ENCODE measurements around the gene RPL36.

RPL36 gene

DNA sequence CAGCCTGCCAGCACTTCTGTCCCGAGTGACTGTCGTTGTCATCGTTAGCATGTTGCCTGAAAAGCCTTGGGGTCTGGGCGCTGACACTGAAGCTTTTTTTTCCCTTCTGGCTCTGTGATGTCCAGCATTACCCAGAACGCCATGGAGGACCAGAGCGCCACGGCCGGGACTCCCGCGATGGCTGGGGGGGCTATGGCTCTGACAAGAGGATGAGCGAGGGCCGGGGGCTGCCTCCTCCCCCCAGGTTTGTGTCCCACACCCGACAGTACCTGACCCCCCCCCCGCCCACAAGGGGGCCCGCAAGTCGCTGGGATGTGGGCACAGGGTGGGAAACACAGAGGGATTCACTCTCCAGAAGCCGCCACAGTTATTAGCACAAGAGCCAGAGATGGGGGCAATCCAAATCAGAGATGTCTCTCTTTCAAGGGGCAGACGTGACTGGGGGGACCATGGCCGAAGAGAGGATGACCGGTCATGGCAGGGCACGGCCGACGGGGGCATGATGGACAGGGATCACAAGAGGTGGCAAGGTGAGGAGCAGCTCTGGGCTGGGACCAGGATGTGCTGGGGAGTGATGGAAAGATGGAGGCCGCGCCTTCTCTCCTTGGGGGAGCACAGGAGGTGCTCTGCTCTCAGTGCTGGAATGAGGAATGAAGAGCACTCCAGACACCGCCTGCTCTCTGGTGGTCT lies 23.0 kb upstream of the RPL36 start:
- H3K4me3 Mint-ChIP-seq: no peak overlapping the region
- no peaks in the 10 kb centered on the region for H3K9me3 Mint-ChIP-seq
- peaks cover 100% of the 10 kb centered on the region for H3K36me3 Mint-ChIP-seq
- no peak for ATAC-seq
- no peak for DNase-seq (ENCODE audit: low spot score in 2 of 2)
- peaks cover 5% of the 10 kb centered on the region for H3K4me1 Mint-ChIP-seq
- H3K27ac Mint-ChIP-seq: peak overlapping the region; percentile 61

DNA sequence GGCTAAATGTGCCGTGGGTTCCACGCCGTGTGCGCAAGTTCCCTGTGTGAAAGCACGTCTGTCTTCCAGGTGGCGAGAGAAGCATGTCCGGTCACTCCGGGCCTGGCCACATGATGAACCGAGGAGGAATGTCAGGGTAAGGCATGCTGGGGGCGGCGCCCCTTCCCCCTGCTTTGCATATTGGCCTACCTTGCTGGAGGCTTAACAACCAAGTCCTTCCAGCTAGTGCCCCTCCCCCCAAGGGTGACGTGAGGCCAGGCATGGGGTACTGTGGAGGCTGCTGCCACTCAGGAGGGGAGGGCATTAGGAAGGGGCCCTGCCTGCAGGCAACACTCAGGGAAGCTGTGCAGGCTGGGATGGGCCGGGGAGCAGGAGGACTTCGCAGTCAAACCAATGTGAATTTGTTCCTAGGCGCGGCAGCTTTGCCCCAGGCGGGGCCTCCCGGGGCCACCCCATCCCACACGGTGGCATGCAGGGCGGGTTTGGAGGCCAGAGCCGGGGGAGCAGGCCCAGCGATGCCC lies 22.3 kb upstream of the RPL36 start:
- peaks cover 99% of the 10 kb centered on the region for H3K36me3 Mint-ChIP-seq
- peaks cover 5% of the 10 kb centered on the region for H3K4me1 Mint-ChIP-seq
- DNase-seq (ENCODE audit: low spot score in 2 of 2): no peak
- peak overlapping the region; percentile 61 for H3K27ac Mint-ChIP-seq
- no peaks in the 10 kb centered on the region for H3K9me3 Mint-ChIP-seq
- ATAC-seq: no peak
- H3K4me3 Mint-ChIP-seq: no peak overlapping the region

GRCh38 chr19:5669212-5669611 lies 20.9 kb upstream of the RPL36 start:
- H3K27ac Mint-ChIP-seq: no peak overlapping the region
- peaks cover 5% of the 10 kb centered on the region for H3K4me1 Mint-ChIP-seq
- ATAC-seq (no peak), DNase-seq (ENCODE audit: low spot score in 2 of 2) (no peak)
- no peak overlapping the region for H3K4me3 Mint-ChIP-seq
- peaks cover 91% of the 10 kb centered on the region for H3K36me3 Mint-ChIP-seq
- no peaks in the 10 kb centered on the region for H3K9me3 Mint-ChIP-seq

- Mint-ChIP-seq H3K4me1 (peaks cover 5% of the 10 kb centered on the region), H3K27ac (no peak overlapping the region), H3K36me3 (peaks cover 67% of the 10 kb centered on the region), H3K4me3 (no peak overlapping the region), H3K9me3 (no peaks in the 10 kb centered on the region)
- ATAC-seq: no peak
- no peak for DNase-seq (ENCODE audit: low spot score in 2 of 2)
Observed at GRCh38 chr19:5671600-5671999, 18.5 kb upstream of the RPL36 start.

- Mint-ChIP-seq H3K27ac (peak overlapping the region; percentile 67), H3K4me3 (no peak overlapping the region), H3K9me3 (no peaks in the 10 kb centered on the region), H3K4me1 (peaks cover 5% of the 10 kb centered on the region), H3K36me3 (peaks cover 65% of the 10 kb centered on the region)
- no peak for DNase-seq (ENCODE audit: low spot score in 2 of 2)
- no peak for ATAC-seq
Observed at GRCh38 chr19:5672708-5673459, 17.2 kb upstream of the RPL36 start.

DNA sequence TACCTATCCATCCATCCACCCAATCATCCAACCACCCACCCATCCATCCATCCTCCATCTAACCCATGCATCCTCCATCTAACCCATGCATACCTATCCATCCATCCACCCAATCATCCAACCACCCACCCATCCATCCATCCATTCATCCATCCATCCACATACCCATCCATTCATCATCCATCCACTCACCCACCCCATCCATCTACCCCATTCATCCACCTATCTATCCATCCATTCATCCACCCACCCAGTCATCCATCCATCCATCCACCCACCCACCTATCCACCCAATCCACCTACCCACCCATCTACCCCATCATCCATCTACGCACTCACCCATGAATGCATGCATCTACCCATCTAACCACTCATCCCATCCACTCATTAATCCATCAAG lies 16.3 kb upstream of the RPL36 start:
- Mint-ChIP-seq H3K4me3 (no peak overlapping the region), H3K9me3 (no peaks in the 10 kb centered on the region), H3K36me3 (peaks cover 59% of the 10 kb centered on the region), H3K4me1 (peaks cover 5% of the 10 kb centered on the region), H3K27ac (no peak overlapping the region)
- DNase-seq (ENCODE audit: low spot score in 2 of 2) (no peak), ATAC-seq (no peak)

DNA sequence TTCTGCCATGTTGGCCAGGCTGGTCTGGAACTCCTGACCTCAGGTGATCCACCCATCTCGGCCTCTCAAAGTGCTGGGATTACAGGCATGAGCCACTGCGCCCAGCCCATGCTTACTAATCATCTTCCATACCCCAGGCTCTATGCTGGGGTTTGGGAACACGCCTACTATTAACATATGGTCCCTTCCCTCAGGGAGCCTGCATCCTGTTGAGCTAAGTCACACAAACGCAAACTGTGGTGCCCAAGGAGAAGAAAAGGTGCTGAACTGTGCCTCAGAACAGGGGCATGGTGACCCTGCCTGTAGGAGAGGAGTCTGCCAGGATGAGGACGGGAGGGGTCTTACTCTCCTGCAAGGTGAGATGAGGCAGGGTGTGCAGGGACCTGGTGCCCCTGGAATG lies 15.4 kb upstream of the RPL36 start:
- peaks cover 58% of the 10 kb centered on the region for H3K36me3 Mint-ChIP-seq
- peak overlapping the region; percentile 63 for H3K27ac Mint-ChIP-seq
- DNase-seq (ENCODE audit: low spot score in 2 of 2) (no peak), ATAC-seq (no peak)
- no peaks in the 10 kb centered on the region for H3K9me3 Mint-ChIP-seq
- no peak overlapping the region for H3K4me3 Mint-ChIP-seq
- H3K4me1 Mint-ChIP-seq: peaks cover 15% of the 10 kb centered on the region

- no peak for DNase-seq (ENCODE audit: low spot score in 2 of 2)
- Mint-ChIP-seq H3K4me1 (peaks cover 28% of the 10 kb centered on the region), H3K4me3 (no peak overlapping the region), H3K9me3 (no peaks in the 10 kb centered on the region), H3K36me3 (peaks cover 56% of the 10 kb centered on the region), H3K27ac (no peak overlapping the region)
- no peak for ATAC-seq
Observed at GRCh38 chr19:5676105-5676771, 13.9 kb upstream of the RPL36 start.

- Mint-ChIP-seq H3K36me3 (peaks cover 56% of the 10 kb centered on the region), H3K27ac (no peak overlapping the region), H3K4me3 (no peak overlapping the region), H3K4me1 (peaks cover 33% of the 10 kb centered on the region), H3K9me3 (no peaks in the 10 kb centered on the region)
- no peak for ATAC-seq
- DNase-seq (ENCODE audit: low spot score in 2 of 2): no peak
Observed at GRCh38 chr19:5676772-5677105, 13.4 kb upstream of the RPL36 start.

- no peaks in the 10 kb centered on the region for H3K9me3 Mint-ChIP-seq
- peak overlapping the region; percentile 71 for H3K27ac Mint-ChIP-seq
- DNase-seq (ENCODE audit: low spot score in 2 of 2) (no peak), ATAC-seq (no peak)
- H3K4me3 Mint-ChIP-seq: no peak overlapping the region
- peaks cover 52% of the 10 kb centered on the region for H3K36me3 Mint-ChIP-seq
- H3K4me1 Mint-ChIP-seq: peaks cover 37% of the 10 kb centered on the region
Observed at GRCh38 chr19:5677136-5677535, 13.0 kb upstream of the RPL36 start.

DNA sequence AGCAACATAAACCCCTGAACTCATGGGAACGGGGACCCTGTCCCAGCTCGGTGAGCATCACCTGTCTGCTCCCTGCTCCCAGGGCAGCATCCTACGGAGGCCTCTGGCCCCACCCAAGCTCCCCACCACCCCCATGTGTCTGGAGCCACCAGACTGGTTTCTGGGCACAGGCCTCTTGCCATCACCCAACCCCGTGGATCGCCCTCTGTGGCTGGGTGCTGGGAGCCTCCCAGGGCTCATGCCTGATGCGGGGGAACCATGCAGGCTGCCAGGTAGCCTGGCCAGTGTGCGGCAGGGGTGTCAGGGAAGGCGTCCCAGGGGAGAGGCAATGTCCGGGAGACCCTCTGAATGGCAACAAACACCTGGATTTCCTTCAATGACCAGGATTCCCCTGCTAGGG lies 12.5 kb upstream of the RPL36 start:
- peaks cover 49% of the 10 kb centered on the region for H3K36me3 Mint-ChIP-seq

GRCh38 chr19:5678071-5678718 lies 11.9 kb upstream of the RPL36 start:
- H3K9me3 Mint-ChIP-seq: no peaks in the 10 kb centered on the region
- H3K36me3 Mint-ChIP-seq: peaks cover 43% of the 10 kb centered on the region
- peaks cover 41% of the 10 kb centered on the region for H3K4me1 Mint-ChIP-seq
- no peak overlapping the region for H3K4me3 Mint-ChIP-seq
- H3K27ac Mint-ChIP-seq: no peak overlapping the region
- ATAC-seq: no peak
- no peak for DNase-seq (ENCODE audit: low spot score in 2 of 2)

More for the DNA sequence above, 12.5 kb upstream of the RPL36 start:
- H3K4me3 Mint-ChIP-seq: no peak overlapping the region
- DNase-seq (ENCODE audit: low spot score in 2 of 2) (no peak), ATAC-seq (no peak)
- peaks cover 41% of the 10 kb centered on the region for H3K4me1 Mint-ChIP-seq
- H3K9me3 Mint-ChIP-seq: no peaks in the 10 kb centered on the region
- peak overlapping the region; percentile 71 for H3K27ac Mint-ChIP-seq

GRCh38 chr19:5679289-5680083 lies 10.6 kb upstream of the RPL36 start:
- peak overlapping the region; percentile 84 for H3K4me3 Mint-ChIP-seq
- DNase-seq (ENCODE audit: low spot score in 2 of 2) (no peak), ATAC-seq (no peak)
- peak overlapping the region; percentile 96 for H3K27ac Mint-ChIP-seq
- peaks cover 41% of the 10 kb centered on the region for H3K36me3 Mint-ChIP-seq
- peaks cover 41% of the 10 kb centered on the region for H3K4me1 Mint-ChIP-seq
- H3K9me3 Mint-ChIP-seq: no peaks in the 10 kb centered on the region

- ATAC-seq (no peak), DNase-seq (ENCODE audit: low spot score in 2 of 2) (no peak)
- Mint-ChIP-seq H3K36me3 (peaks cover 41% of the 10 kb centered on the region), H3K27ac (peak overlapping the region; percentile 96), H3K4me1 (peaks cover 41% of the 10 kb centered on the region), H3K9me3 (no peaks in the 10 kb centered on the region), H3K4me3 (peak overlapping the region; percentile 84)
Observed at GRCh38 chr19:5680084-5680436, 10.0 kb upstream of the RPL36 start.
